ENCODE measurements around the gene VGF. TPM values are rescaled to one million over a fixed set of nuclear protein-coding genes. Genes with fewer than 3 reads are reported as not detected.
"Not testable (repeated sequence)": the region's sequence is repeated elsewhere in the genome, so short reads cannot be mapped to it uniquely, and the experiment has no call there.

The VGF gene
- total RNA-seq, 2 donors from 2014 or later: not detected

DNA sequence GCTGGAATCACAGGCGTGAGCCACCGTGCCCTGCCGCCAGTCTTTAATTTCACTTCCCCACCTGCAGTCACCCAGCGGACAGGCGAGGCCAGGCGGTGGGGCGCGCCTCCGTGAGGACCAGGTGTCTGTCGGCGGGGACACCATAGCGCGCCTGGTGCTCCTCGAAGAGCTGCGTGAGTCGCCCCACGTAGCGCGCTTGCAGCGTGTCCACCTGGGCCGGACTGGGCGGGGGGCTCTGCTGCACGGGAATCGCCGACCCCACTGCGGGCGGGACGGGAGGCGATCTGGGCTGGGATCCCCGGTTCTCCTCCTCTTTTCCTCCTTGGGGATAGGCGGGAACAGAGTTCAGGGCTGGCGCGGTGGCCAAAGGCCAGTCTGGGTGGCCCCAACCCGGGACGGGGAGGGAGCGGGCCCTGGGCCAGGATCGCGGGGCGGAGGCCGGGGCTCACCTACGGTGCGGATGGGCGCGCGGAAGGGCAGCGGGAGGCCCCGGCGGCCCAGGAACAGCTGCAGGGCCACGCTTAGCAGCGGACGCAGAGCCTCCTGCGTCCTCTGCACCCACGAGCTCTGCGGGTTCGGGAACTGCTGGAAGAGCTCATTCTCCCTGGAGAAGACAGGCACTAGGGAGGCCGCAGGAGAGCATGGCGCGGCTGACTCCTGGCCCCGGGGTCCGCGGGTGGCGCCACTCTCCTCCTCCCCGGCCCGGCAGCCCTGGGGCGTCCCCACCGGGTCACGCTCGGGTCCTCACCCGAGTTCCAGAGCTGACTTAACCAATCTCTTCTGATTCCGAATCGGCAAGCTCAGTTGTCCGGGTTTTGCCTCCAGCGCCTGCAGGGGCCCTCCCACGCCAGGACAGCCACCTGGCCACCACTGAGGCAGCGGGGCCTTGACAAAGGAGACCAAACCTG, 36.6 kb upstream of the VGF start:
- H3K27ac ChIP-seq: no peak overlapping the region
- H3K27me3 ChIP-seq: peaks cover 12 to 15% of the 10 kb centered on the region in 2 donors
- TF ChIP-seq, protein P1, sequence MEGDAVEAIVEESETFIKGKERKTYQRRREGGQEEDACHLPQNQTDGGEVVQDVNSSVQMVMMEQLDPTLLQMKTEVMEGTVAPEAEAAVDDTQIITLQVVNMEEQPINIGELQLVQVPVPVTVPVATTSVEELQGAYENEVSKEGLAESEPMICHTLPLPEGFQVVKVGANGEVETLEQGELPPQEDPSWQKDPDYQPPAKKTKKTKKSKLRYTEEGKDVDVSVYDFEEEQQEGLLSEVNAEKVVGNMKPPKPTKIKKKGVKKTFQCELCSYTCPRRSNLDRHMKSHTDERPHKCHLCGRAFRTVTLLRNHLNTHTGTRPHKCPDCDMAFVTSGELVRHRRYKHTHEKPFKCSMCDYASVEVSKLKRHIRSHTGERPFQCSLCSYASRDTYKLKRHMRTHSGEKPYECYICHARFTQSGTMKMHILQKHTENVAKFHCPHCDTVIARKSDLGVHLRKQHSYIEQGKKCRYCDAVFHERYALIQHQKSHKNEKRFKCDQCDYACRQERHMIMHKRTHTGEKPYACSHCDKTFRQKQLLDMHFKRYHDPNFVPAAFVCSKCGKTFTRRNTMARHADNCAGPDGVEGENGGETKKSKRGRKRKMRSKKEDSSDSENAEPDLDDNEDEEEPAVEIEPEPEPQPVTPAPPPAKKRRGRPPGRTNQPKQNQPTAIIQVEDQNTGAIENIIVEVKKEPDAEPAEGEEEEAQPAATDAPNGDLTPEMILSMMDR (IDR thresholded peaks at IDR 0.05): no peak
- peak overlapping the region in 1 of 2 donors; percentile 13 for H3K4me3 ChIP-seq
- H3K4me1 ChIP-seq: peaks cover 0 to 9% of the 10 kb centered on the region in 2 donors
- peaks cover 8% of the 10 kb centered on the region for H3K36me3 ChIP-seq
- H3K9me3 ChIP-seq: no peaks in the 10 kb centered on the region
- DNase-seq (ENCODE audit: low spot score): no peak

DNA sequence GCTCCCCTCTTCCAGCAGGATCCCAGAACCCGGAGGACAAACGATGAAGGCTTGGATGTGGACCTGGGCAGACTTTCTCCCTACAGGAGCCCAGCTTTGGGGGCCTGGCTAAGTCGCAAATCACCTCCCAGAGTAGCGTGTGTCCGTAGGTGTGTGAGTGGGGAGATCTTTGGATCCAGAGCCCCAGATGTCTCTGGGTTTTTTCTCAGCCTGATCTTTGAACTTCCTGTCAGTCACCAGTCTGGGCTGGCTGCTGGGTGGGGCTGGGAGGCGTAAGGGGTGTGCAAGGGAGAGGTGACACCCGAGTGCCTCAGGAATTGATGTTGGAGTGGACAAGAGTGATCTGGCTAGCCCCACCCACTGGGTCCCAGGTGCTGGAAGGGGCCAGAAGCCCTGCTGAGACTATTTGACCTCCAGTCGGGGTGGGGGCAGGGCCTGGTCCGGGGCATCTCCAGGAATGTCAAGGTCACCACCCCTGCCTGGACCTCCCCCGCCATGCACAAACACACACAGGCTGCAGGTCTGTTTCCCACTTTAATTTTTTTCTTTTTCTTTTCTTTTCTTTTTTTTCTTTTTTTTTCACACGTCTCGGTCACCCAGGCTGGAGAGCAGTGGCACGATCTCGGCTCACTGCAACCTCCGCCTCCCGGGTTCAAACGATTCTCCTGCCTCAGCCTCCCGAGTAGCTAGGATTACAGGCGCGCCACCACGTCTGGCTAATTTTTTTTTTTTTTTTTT, 35.7 kb upstream of the VGF start, which contains the start of gene MOGAT3:
Gene MOGAT3, minus strand, starts transcription at position 175 of the 738 bp plus-strand sequence. CDS start 182 bp downstream, outside the sequence.
- peaks cover 0 to 9% of the 10 kb centered on the region in 2 donors for H3K4me1 ChIP-seq
- H3K9me3 ChIP-seq: no peaks in the 10 kb centered on the region
- no peak within 1 kb of the TSS for H3K27ac ChIP-seq
- TF ChIP-seq, protein P1 (IDR thresholded peaks at IDR 0.05): no peak
- no peak for DNase-seq (ENCODE audit: low spot score)
- H3K27me3 ChIP-seq: peaks cover 12 to 15% of the 10 kb centered on the region in 2 donors
- peaks cover 1% of the 10 kb centered on the region for H3K36me3 ChIP-seq
- peak within 1 kb of the TSS in 1 of 2 donors; percentile 13 for H3K4me3 ChIP-seq

DNA sequence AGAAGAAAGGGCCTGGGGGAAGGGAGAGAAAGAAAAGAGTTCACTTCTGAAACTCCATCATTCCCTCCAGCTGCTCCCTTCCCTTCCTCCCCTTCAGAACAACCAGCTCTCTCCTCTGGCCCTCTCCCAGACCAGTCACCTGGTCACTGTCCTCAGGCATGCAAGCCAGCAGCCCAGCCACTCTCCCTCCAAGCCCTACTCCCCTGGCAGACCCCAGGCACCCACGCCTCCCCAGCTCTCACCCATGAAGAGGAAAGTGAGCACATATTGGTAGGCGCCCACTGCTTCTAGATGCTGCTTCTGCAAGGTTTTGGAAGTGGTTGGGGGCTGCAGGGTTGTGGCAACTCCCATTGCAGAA, 35.1 kb upstream of the VGF start:
- no peak overlapping the region for H3K27ac ChIP-seq
- TF ChIP-seq, protein P1 (IDR thresholded peaks at IDR 0.05): no peak
- H3K4me3 ChIP-seq: no peak overlapping the region
- no peaks in the 10 kb centered on the region for H3K9me3 ChIP-seq
- H3K27me3 ChIP-seq: peaks cover 12 to 15% of the 10 kb centered on the region in 2 donors
- H3K36me3 ChIP-seq: no peaks in the 10 kb centered on the region
- DNase-seq (ENCODE audit: low spot score): no peak
- peaks cover 0 to 9% of the 10 kb centered on the region in 2 donors for H3K4me1 ChIP-seq

DNA sequence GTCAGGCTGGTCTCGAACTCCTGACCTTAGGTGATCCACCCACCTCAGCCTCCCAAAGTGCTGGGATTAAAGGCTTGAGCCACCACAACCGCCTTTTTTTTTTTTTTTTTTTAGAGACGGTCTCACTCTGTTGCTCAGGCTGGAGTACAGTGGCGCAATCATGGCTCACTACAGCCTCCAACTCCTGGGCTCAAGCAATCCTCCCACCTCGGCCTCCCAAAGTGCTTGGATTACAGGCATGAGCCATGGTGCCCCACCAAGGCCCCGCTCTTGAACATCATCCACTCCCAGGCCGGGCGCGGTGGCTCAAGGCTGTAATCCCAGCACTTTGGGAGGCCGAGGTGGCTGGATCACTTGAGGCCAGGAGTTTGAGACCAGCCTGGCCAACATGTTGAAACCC, 34.2 kb upstream of the VGF start:
- H3K9me3 ChIP-seq; H3K36me3 ChIP-seq; DNase-seq (ENCODE audit: low spot score); H3K27ac ChIP-seq; H3K4me3 ChIP-seq; H3K4me1 ChIP-seq: not testable (repeated sequence)
- H3K27me3 ChIP-seq: peaks cover 12 to 15% of the 10 kb centered on the region in 2 donors

DNA sequence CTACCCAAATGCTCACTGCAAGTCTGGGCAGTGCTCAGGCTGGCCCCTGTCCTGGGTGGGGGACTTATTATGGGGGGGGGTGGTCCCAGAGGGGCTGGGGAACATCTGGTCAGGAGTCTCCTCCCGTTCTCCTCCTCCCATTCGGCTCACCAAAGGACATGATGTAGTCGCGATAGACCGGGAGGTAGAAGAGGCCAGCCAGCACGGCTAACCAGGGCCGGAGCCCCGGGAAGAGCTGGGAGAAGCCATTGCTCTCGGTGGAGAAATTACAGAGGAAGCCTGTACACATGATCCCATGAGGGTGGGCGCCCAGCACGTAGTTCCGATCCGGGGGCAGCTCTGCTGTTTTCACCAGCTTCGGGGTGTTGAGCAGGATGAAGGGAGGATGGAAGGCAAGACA, 33.1 kb upstream of the VGF start:
- TF ChIP-seq, protein P1 (IDR thresholded peaks at IDR 0.05): no peak
- DNase-seq (ENCODE audit: low spot score): no peak
- H3K9me3 ChIP-seq: no peaks in the 10 kb centered on the region
- no peak overlapping the region for H3K27ac ChIP-seq
- peaks cover 0 to 9% of the 10 kb centered on the region in 2 donors for H3K4me1 ChIP-seq
- H3K36me3 ChIP-seq: no peaks in the 10 kb centered on the region
- H3K27me3 ChIP-seq: peaks cover 12 to 15% of the 10 kb centered on the region in 2 donors
- H3K4me3 ChIP-seq: no peak overlapping the region

GRCh38 chr7:101197991-101198390, 32.6 kb upstream of the VGF start:
- Histone ChIP-seq H3K27me3 (peaks cover 12 to 15% of the 10 kb centered on the region in 2 donors), H3K27ac (no peak overlapping the region), H3K9me3 (no peaks in the 10 kb centered on the region), H3K4me1 (peaks cover 0 to 9% of the 10 kb centered on the region in 2 donors), H3K36me3 (no peaks in the 10 kb centered on the region), H3K4me3 (no peak overlapping the region)
- TF ChIP-seq, protein P1 (IDR thresholded peaks at IDR 0.05): no peak
- DNase-seq (ENCODE audit: low spot score): no peak
